Measurements from ENCODE around the gene RFXANK. TPM values are rescaled to one million over a fixed set of nuclear protein-coding genes. Genes with fewer than 3 reads are reported as not detected.

Gene RFXANK
- total RNA-seq, 2 experiments from 2014 or later = 73.7 to 78.1 TPM

DNA sequence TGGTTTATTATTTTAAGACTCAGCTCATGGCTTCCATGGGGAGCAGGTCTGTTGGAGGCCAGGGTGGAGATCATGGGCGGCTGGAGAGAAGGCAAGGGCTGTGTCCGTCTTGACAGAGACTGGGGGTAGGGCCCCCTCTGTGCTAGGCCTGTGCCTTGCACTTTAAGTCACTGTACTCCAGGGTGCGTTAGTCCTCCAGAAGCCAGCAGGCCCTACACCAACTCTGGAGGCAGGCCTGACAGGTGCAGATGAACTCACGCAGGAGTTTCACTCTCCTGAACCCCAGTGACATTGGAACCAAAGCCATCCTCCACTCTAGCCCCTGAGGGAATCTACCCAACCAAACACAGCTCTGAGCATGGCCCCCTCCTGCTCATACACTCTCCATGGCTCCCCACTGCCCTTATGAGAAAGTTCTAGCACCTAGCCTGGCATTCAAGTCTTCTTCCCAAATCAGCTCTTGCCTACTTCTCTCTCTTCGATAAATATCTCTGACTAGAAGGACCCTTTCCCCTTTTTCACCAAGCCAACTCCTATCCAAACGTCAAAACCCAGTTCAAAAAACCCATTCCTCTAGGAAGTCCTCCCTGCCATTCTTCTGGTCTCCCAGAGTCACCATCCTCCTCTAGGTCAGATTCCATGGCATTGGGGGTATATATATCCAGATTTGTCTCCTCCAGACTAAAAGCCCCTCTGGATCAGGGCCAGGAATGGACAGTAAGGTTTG, 37.1 kb upstream of the RFXANK start:
- no peaks in the 10 kb centered on the region for H3K4me1 Mint-ChIP-seq (ENCODE audit: low read depth)
- POLR2A ChIA-PET = no interaction called here
- no peak for DNase-seq
- CTCF ChIA-PET = interaction anchor here (0.7 to 3.9 kb wide), 4 partner anchors 8 to 39 kb away, joined by 3 to 17 read pairs (median 10); no protein-coding TSS in a partner anchor
- intact Hi-C loops (cut with micrococcal nuclease) = no loop called here
- H3K36me3 Mint-ChIP-seq = peaks cover 8% of the 10 kb centered on the region
- no peak overlapping the region for H3K4me3 Mint-ChIP-seq
- H3K27me3 Mint-ChIP-seq = no peaks in the 10 kb centered on the region
- H3K9me3 Mint-ChIP-seq = no peaks in the 10 kb centered on the region
- H3K27ac Mint-ChIP-seq = no peak overlapping the region

DNA sequence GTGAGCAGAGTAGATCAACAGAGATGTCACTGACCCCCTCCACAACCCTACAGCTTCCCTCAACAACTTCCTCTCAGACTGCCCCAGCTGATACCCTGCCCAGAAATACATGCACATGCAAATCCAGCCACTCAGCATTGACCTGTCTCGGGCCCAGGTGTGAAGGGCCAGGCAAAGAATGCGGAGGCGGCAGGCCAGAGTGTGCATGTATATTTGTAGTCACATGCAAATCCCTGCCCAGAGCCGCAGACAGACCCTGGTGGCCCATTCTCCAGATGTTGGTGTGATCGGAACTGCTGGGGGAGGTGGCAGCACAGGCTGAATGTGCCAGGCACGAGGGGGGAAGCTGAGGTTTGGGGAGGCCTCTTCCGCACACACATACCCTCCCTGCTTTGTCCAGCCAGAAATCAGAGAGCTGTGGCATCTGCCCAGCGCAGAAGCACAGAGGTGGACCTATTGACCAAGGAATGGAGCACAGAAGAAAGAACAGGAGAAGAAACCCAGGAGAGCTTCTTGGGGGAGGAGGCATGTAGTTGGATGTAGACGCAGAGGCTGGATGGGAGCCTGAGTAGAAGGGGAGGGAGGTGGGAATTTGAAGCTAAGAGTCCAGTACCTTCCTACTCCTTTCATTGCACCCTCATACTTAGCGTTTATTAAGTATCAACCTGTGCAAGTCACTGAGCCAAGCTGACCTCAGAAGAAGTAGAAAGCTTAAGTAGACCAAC, 36.4 kb upstream of the RFXANK start:
- no peaks in the 10 kb centered on the region for H3K4me1 Mint-ChIP-seq (ENCODE audit: low read depth)
- no peak overlapping the region for H3K27ac Mint-ChIP-seq
- peaks cover 8% of the 10 kb centered on the region for H3K36me3 Mint-ChIP-seq
- POLR2A ChIA-PET = no interaction called here
- H3K27me3 Mint-ChIP-seq = no peaks in the 10 kb centered on the region
- intact Hi-C loops (cut with micrococcal nuclease) = no loop called here
- CTCF ChIA-PET = interaction anchor here (0.7 to 3.9 kb wide), 3 partner anchors 9 to 40 kb away, joined by 3 to 17 read pairs (median 15); no protein-coding TSS in a partner anchor
- no peaks in the 10 kb centered on the region for H3K9me3 Mint-ChIP-seq
- DNase-seq = no peak
- no peak overlapping the region for H3K4me3 Mint-ChIP-seq

DNA sequence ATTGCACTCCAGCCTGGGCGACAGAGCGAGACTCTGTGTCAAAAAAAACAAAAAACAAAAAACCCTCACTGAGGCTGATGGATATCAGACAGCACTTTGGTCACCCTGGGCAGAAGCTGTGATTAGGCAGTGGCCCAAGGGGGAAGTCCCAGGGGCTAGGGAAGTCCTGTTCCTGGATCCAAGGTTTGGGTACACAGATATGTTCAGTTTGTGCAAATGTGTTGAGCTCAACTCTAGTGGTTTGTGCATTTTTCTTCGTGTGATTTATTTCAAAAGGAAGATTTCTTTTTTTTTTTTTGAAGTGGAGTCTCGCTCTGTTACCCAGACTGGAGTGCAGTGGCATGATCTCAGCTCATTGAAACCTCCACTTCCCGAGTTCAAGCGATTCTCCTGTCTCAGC, 34.2 kb upstream of the RFXANK start:
- ChIA-PET POLR2A (interaction anchor here (0.6 kb wide), 1 partner anchor 322 kb away, joined by 3 read pairs; no protein-coding TSS in a partner anchor), CTCF (interaction anchor here (0.6 to 3.9 kb wide), 3 partner anchors 11 to 265 kb away, joined by 4 to 17 read pairs (median 15); no protein-coding TSS in a partner anchor)
- no peak overlapping the region for H3K27ac Mint-ChIP-seq
- no peaks in the 10 kb centered on the region for H3K27me3 Mint-ChIP-seq
- peaks cover 8% of the 10 kb centered on the region for H3K36me3 Mint-ChIP-seq
- H3K4me1 Mint-ChIP-seq (ENCODE audit: low read depth) = no peaks in the 10 kb centered on the region
- intact Hi-C loops (cut with micrococcal nuclease) = no loop called here
- no peak overlapping the region for H3K4me3 Mint-ChIP-seq
- no peak for DNase-seq
- no peaks in the 10 kb centered on the region for H3K9me3 Mint-ChIP-seq

GRCh38 chr19:19159534-19159933, 32.5 kb upstream of the RFXANK start:
- ChIA-PET POLR2A (no interaction called here), CTCF (interaction anchor here (1.8 kb wide), 1 partner anchor 14 kb away, joined by 4 read pairs; no protein-coding TSS in a partner anchor)
- no peak for DNase-seq
- no peak overlapping the region for H3K4me3 Mint-ChIP-seq
- no peak overlapping the region for H3K27ac Mint-ChIP-seq
- peaks cover 7% of the 10 kb centered on the region for H3K36me3 Mint-ChIP-seq
- no peaks in the 10 kb centered on the region for H3K4me1 Mint-ChIP-seq (ENCODE audit: low read depth)
- intact Hi-C loops (cut with micrococcal nuclease) = no loop called here
- no peaks in the 10 kb centered on the region for H3K27me3 Mint-ChIP-seq
- no peaks in the 10 kb centered on the region for H3K9me3 Mint-ChIP-seq

DNA sequence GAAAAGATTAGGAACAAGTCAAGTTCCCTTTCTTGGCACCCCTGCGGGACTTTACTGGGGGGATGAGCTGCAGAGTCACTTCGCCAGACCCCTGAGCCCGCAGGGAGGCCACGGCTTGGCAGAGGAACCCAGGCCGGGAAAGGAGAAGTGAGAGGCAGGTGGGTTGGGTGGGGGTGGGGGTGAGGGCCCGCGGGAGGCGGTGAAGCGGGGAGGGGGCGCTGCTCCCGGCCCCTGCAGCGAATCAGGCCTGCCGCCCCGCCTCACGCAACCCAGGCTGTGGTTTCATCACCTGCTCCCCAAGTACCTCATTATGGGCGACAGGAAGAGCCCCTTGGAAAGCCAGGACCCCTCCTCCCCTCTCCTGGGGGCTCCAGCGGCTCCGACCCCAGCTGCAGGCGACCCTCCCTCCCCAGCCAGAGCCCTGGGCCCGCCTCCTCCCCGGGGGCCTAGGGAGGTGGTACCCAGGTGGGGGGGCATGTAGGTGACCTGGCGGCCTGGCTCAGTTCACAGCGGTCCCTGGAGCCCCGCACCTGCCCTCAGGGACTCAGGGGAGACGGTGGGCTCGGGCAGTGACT, 31.5 kb upstream of the RFXANK start:
- intact Hi-C loops (cut with micrococcal nuclease) = no loop called here
- no peaks in the 10 kb centered on the region for H3K27me3 Mint-ChIP-seq
- peaks cover 6% of the 10 kb centered on the region for H3K36me3 Mint-ChIP-seq
- ChIA-PET POLR2A (no interaction called here), CTCF (interaction anchor here (1.0 to 2.1 kb wide), 2 partner anchors 14 to 15 kb away, joined by 3 to 8 read pairs; no protein-coding TSS in a partner anchor)
- no peaks in the 10 kb centered on the region for H3K4me1 Mint-ChIP-seq (ENCODE audit: low read depth)
- H3K27ac Mint-ChIP-seq = no peak overlapping the region
- H3K9me3 Mint-ChIP-seq = no peaks in the 10 kb centered on the region
- no peak overlapping the region for H3K4me3 Mint-ChIP-seq
- DNase-seq = no peak

- intact Hi-C loops (cut with micrococcal nuclease) = no loop called here
- H3K27ac Mint-ChIP-seq = no peak overlapping the region
- CTCF ChIA-PET = interaction anchor here (2.1 kb wide), 1 partner anchor 12 kb away, joined by 8 read pairs; no protein-coding TSS in a partner anchor
Measured at GRCh38 chr19:19162495-19162894, 29.6 kb upstream of the RFXANK start.

DNA sequence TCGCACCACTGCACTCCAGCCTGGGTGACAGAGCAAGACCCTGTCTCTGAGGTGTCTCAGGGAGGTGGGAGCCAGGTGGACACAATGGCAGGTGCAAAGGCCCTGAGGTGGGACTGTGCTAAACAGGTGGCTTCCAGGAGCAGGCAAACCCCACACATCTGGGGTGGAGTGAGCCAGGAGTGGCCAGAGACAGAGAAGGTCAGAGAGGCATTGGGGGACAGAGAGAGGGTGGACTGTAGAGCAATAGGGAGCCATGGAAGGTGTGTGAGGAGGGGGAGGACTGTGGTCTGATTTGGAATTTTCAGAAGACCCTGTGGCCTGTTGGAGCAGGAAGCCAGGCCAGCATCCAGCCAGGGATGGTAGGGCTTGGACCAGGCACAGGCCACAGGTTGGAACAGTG, 26.7 kb upstream of the RFXANK start:
- no peak for DNase-seq
- POLR2A ChIA-PET = no interaction called here
- no peaks in the 10 kb centered on the region for H3K9me3 Mint-ChIP-seq
- H3K4me1 Mint-ChIP-seq (ENCODE audit: low read depth) = peaks cover 8% of the 10 kb centered on the region
- H3K27me3 Mint-ChIP-seq = no peaks in the 10 kb centered on the region
- CTCF ChIA-PET = no interaction called here
- H3K36me3 Mint-ChIP-seq = no peaks in the 10 kb centered on the region
- no peak overlapping the region for H3K4me3 Mint-ChIP-seq
- no peak overlapping the region for H3K27ac Mint-ChIP-seq
- intact Hi-C loops (cut with micrococcal nuclease) = no loop called here

More at GRCh38 chr19:19162495-19162894, 29.6 kb upstream of the RFXANK start:
- Mint-ChIP-seq H3K4me3 (no peak overlapping the region), H3K4me1 (ENCODE audit: low read depth) (no peaks in the 10 kb centered on the region), H3K9me3 (no peaks in the 10 kb centered on the region), H3K27me3 (no peaks in the 10 kb centered on the region), H3K36me3 (no peaks in the 10 kb centered on the region)
- DNase-seq = no peak
- POLR2A ChIA-PET = no interaction called here

- Mint-ChIP-seq H3K36me3 (no peaks in the 10 kb centered on the region), H3K4me1 (ENCODE audit: low read depth) (peaks cover 13% of the 10 kb centered on the region), H3K9me3 (no peaks in the 10 kb centered on the region), H3K4me3 (no peak overlapping the region), H3K27me3 (no peaks in the 10 kb centered on the region), H3K27ac (no peak overlapping the region)
- intact Hi-C loops (cut with micrococcal nuclease) = no loop called here
- POLR2A ChIA-PET = no interaction called here
- CTCF ChIA-PET = interaction anchor here (0.5 to 1.7 kb wide), 2 partner anchors 18 to 364 kb away, joined by 4 read pairs; no protein-coding TSS in a partner anchor
- no peak for DNase-seq
Measured at GRCh38 chr19:19167612-19168011, 24.4 kb upstream of the RFXANK start.

DNA sequence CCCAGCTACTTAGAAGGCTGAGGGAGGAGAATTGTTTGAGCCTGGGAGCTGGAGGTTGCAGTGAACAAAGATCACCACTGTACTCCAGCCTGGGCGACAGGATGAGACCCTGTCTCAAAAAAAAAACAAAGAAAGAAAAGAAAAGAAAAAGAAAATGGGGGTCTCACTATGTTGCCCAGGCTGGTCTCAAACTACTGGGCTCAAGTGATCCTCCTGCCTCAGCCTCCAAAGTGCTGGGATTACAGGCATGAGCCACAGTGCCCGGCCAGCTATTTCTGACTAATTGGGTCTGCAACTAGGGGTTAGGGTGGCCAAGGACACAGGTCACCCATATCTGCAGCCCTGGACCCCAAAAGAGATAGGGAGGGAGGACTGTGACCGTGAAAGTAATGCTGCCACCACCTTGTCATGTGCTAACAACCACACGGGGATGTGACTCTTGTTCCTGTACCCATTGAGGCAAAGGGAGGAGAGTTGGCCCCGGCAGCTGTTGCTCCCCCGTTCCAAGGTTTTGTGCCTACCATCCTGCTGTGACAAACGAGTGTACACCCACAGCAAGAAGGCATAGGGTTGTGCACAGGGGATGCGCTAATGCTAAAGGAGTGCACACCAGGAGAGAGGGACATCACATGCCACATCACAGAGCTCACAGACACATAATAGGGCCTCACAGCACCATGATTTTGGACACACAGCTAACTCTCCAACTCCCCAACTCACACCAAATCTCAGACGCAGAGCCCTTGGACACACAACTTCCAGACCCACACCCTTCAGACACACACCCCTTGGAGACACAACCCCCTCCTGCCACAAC, 22.6 kb upstream of the RFXANK start:
- H3K36me3 Mint-ChIP-seq = no peaks in the 10 kb centered on the region
- intact Hi-C loops (cut with micrococcal nuclease) = loop anchor here (5.0 kb wide), 1 partner anchor 58 kb away; no protein-coding TSS in a partner anchor
- H3K27me3 Mint-ChIP-seq = no peaks in the 10 kb centered on the region
- H3K4me3 Mint-ChIP-seq = no peak overlapping the region
- H3K27ac Mint-ChIP-seq = no peak overlapping the region
- no peak for DNase-seq
- POLR2A ChIA-PET = no interaction called here
- peaks cover 13% of the 10 kb centered on the region for H3K4me1 Mint-ChIP-seq (ENCODE audit: low read depth)
- CTCF ChIA-PET = interaction anchor here (1.2 kb wide), 1 partner anchor 23 kb away, joined by 5 read pairs; no protein-coding TSS in a partner anchor
- H3K9me3 Mint-ChIP-seq = no peaks in the 10 kb centered on the region

DNA sequence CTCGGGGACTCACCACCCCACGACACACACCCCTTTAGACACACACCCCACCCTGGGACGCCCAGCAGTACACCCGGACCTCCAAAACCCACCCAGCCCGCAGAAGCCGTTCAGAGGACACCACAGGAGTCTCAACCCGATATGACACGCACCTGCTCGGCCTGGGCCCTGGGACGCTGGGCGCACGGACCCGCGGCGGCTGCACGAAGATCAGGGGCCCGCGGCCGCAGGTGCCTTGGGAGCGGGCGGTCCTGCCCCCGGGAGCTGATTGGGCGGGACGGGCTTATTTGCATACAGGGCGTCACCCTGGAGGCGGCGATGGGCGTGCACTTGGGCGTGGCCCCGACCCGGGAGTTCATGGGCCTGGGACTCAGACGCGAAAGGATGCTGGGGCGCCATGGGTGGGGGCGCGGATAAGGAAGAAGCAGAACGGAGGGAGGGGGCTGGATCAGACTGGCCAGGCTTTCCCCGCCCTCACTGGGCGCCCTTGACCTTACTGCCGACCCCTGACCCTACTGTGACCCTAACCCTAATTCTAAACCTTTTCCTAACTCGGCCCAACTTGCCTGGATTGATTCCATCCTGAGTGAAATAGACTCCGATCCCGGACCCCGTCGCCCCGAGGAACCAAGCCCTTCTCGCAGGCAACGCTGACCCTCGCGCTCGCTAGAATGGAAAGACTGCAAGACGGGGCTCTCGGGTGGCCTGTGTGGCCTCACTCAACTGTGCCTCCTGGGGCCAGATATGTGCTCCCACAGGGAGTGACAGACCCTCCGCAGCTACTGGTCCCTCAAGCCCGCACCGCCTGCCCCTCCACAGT, 21.8 kb upstream of the RFXANK start, which contains the start of gene MEF2B:
Gene MEF2B, minus strand, starts transcription at position 211 of the 820 bp plus-strand sequence. CDS start 19,528 bp downstream, outside the sequence.
- ChIA-PET POLR2A (no interaction called here), CTCF (interaction anchor here (1.2 kb wide), 1 partner anchor 24 kb away, joined by 5 read pairs; no protein-coding TSS in a partner anchor)
- H3K27ac Mint-ChIP-seq = no peak within 1 kb of the TSS
- no peaks in the 10 kb centered on the region for H3K9me3 Mint-ChIP-seq
- H3K36me3 Mint-ChIP-seq = no peaks in the 10 kb centered on the region
- intact Hi-C loops (cut with micrococcal nuclease) = loop anchor here (5.0 kb wide), 1 partner anchor 57 kb away; no protein-coding TSS in a partner anchor
- peak; percentile 83 for DNase-seq
- H3K27me3 Mint-ChIP-seq = no peaks in the 10 kb centered on the region
- peak within 1 kb of the TSS; percentile 1 for H3K4me3 Mint-ChIP-seq
- H3K4me1 Mint-ChIP-seq (ENCODE audit: low read depth) = peaks cover 13% of the 10 kb centered on the region

Measured in activated CD4-positive, alpha-beta memory T cell treated with anti-CD3 and anti-CD28 coated beads for 36 hours (primary cell).